GM12801 (cell line): ENCODE measurements around the gene ITGB7.

Source experiments
- TF ChIP-seq, protein P1 (sequence below): IDR thresholded peaks from one replicate; pipeline ENCODE4 v1.5.1; 2011; ENCODE audit warnings: control low read depth; ENCODE audit not compliant: insufficient read length; ENCODE audit errors: extremely low read depth

The ITGB7 gene

DNA sequence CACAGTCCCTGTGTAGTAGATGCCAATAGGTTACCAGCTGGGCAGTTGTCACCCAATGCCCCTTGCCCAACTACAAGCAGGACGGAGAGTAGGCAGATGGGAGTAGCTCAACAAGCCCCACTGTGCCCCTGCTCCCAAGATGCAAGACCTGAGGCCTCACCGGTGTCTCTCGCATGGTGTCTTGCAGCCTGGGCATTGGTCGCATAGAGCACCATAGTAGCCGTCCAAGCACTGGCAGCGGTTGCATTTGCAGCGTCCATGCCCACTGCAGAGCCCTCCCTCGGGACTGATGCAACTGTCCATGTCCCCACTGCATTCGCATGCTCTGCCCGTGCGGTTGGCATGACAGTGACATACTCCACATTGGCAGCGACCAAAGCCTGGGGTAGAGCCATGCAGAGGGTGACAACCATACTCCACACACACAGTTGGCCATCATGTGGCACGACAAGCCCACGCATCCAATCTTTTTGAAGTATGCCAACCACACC is 14.5 kb downstream of the ITGB7 start:
- TF ChIP-seq, protein P1, sequence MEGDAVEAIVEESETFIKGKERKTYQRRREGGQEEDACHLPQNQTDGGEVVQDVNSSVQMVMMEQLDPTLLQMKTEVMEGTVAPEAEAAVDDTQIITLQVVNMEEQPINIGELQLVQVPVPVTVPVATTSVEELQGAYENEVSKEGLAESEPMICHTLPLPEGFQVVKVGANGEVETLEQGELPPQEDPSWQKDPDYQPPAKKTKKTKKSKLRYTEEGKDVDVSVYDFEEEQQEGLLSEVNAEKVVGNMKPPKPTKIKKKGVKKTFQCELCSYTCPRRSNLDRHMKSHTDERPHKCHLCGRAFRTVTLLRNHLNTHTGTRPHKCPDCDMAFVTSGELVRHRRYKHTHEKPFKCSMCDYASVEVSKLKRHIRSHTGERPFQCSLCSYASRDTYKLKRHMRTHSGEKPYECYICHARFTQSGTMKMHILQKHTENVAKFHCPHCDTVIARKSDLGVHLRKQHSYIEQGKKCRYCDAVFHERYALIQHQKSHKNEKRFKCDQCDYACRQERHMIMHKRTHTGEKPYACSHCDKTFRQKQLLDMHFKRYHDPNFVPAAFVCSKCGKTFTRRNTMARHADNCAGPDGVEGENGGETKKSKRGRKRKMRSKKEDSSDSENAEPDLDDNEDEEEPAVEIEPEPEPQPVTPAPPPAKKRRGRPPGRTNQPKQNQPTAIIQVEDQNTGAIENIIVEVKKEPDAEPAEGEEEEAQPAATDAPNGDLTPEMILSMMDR: no peak

DNA sequence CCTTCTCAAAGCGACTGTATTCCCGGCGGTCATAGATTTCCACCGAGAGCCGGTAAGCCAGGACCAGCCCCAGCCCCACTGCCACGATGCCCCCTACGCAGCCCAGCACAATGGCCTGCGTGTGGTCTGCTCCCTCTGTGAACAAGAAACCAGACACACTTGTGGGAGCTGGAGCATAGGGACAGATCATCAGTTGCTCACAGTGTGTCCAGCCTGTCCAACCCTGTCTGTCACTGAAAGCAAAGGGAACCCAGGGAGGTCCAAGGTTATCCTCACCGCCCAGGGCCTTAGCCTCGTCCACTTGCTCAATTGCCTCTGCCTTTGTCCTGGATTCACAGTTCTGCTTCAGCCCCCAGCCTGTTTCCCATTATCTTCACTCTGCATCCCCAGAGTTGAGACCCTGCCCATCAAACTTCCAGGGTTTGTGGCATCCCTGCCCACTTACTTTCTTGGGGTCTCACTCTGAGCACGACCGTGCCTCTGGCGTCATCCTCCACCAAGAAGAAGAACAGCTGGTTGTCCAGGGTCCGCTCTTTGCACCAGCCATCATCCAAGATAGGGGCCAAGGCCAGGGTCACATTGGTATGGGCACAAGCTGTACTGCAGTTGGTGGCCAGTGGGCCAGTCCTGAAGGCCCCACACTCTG is 15.0 kb downstream of the ITGB7 start:
- TF ChIP-seq, protein P1: no peak

DNA sequence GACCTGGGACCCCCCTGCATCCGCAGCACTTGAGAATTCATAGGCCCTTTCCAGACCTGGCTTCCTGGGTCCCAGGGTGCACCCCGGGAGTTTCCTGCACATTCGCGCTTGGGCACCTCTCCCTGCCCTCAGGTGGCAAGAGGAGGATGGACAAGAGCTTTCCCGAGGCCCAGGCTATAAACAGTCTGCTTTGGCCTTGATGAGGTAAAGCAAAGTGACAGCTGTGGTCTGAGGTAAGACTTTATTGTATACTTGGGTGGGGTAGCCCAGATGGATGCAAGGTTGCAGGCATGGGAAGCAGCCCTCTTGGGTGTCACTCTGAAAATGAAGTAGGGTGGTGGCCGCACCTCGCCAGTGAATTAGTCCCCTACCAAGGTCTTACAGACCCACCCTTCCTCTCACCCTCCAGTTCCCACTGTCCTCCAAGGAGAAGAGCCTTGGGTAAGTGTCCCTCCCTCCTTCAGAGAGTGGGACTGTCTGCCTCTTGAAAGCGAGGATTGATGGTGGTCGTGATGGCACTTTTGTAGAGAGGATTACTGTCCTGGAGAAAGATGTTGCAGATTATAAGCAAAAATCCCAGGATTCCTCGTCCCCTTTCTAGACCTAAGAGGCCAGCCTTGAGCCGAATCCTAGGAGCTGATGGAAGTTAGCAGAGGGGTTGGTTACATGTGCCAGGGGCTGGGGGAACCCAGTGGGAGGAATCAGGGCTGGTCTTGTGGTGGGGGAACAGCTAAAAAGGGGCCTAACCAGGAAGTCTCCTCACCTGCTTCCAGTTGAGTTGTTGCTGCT is 15.8 kb downstream of the ITGB7 start:
- TF ChIP-seq, protein P1: no peak

DNA sequence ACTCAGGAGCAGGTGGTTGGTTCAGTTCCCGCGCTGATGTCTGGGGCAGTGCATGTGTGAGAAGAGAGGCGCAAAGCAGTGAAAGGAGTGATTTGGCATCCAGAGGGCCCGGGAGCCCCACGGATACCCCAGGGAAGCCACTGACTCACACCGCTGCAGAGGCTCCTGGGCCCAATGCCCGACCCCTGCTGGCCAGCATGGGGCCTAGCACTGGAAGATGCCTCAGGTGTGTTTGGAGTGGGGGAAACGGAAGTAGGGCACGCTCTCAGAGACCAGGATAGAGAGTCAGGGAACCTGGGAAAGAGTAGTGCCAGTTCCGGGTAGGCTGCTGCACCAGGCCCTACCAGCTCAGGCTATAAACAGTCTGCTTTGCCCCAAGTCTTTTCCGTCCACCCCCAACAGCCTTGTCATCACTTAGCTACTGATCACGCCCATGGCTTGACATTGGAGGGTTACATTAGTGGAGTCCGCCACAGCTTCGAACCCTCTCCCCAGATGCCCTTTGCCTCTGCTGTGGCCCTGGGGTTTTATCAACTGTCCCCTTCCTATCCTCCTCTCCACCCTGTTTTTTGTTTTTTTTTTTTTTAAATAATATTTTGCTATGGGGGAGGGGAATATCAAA is 16.8 kb downstream of the ITGB7 start:
- TF ChIP-seq, protein P1: peak; percentile 7

DNA sequence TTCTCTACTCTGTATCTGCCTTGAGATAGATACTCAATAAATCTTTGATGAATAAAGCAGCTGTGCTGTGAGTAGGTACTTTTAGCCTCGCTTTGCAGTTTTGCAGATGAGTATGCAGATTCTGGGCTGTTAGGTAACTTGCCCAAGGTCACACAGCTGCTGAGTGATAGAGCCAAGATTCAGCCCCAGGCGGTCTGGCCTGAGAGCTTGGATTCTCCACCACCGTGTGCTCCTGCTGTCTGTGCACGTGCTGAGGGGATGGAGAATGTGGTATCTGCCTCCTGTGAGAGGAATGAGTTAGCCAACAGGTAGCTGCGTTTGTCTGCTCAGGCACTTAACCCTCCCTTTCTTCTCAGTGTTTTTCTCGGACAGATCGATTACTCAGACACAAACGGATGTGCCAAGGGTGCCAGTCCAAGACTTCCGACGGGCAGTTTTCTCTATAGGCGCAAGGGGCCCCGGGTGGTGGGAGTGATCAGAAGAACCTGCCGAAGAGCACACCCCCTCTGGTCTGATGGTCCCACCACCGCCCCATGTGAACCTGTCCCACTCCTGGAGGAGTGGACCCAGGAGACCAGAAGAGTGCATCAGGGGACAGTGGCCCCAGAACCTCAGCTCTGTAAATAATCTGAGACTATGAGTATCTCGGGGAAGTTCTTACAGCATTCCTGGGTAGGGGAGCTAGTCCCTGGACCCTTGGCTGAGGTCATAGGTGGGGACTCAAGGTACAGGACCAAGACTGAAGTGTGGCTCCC is 19.7 kb downstream of the ITGB7 start:
- TF ChIP-seq, protein P1: no peak

DNA sequence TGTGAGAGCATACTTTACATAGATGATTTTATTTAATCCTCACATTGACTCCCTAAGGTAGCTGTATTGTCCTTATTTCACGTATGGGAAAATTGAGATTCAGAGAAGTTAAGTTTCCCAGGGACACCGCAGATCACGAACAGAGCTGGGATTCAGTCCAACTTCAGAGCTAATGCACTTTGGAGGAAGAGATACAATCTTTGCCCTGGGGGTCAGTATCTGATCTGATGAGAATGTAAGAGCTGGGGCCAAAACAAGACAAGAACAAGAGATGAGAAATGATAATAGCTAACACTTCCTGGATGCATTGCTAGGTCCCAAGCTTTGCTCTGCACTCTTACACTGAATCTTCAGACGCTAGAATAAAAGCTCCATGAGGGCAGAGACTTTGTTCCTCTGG is 20.3 kb downstream of the ITGB7 start:
- TF ChIP-seq, protein P1: no peak
